ENCODE measurements around the gene PSMF1.

PSMF1 gene

GRCh38 chr20:1165521-1165920, 47.1 kb downstream of the PSMF1 start:
- H3K36me3 Mint-ChIP-seq = peaks cover 29% of the 10 kb centered on the region

GRCh38 chr20:1165941-1166340, 47.5 kb downstream of the PSMF1 start:
- H3K9me3 Mint-ChIP-seq (ENCODE audit: low read depth) = no peaks in the 10 kb centered on the region
- H3K4me1 Mint-ChIP-seq (ENCODE audit: low read depth) = no peaks in the 10 kb centered on the region
- H3K27ac Mint-ChIP-seq = no peak overlapping the region
- H3K27me3 Mint-ChIP-seq = no peaks in the 10 kb centered on the region
- H3K4me3 Mint-ChIP-seq = no peak overlapping the region
- H3K36me3 Mint-ChIP-seq = peaks cover 31% of the 10 kb centered on the region

More at GRCh38 chr20:1165521-1165920, 47.1 kb downstream of the PSMF1 start:
- Mint-ChIP-seq H3K4me1 (ENCODE audit: low read depth) (no peaks in the 10 kb centered on the region), H3K9me3 (ENCODE audit: low read depth) (no peaks in the 10 kb centered on the region), H3K4me3 (no peak overlapping the region), H3K27me3 (no peaks in the 10 kb centered on the region), H3K27ac (no peak overlapping the region)

- H3K4me1 Mint-ChIP-seq (ENCODE audit: low read depth) = no peaks in the 10 kb centered on the region
Measured at GRCh38 chr20:1166948-1167720, 48.7 kb downstream of the PSMF1 start.

GRCh38 chr20:1169224-1169623, 50.8 kb downstream of the PSMF1 start:
- Mint-ChIP-seq H3K27ac (no peak overlapping the region), H3K4me3 (no peak overlapping the region), H3K4me1 (ENCODE audit: low read depth) (no peaks in the 10 kb centered on the region), H3K36me3 (peaks cover 37% of the 10 kb centered on the region), H3K9me3 (ENCODE audit: low read depth) (no peaks in the 10 kb centered on the region), H3K27me3 (no peaks in the 10 kb centered on the region)

More at GRCh38 chr20:1166948-1167720, 48.7 kb downstream of the PSMF1 start:
- Mint-ChIP-seq H3K27me3 (no peaks in the 10 kb centered on the region), H3K36me3 (peaks cover 32% of the 10 kb centered on the region), H3K27ac (no peak overlapping the region), H3K9me3 (ENCODE audit: low read depth) (no peaks in the 10 kb centered on the region), H3K4me3 (no peak overlapping the region)

GRCh38 chr20:1171461-1172093, 53.2 kb downstream of the PSMF1 start:
- Mint-ChIP-seq H3K36me3 (peaks cover 35% of the 10 kb centered on the region), H3K4me1 (ENCODE audit: low read depth) (no peaks in the 10 kb centered on the region), H3K27me3 (no peaks in the 10 kb centered on the region), H3K4me3 (no peak overlapping the region), H3K27ac (no peak overlapping the region), H3K9me3 (ENCODE audit: low read depth) (no peaks in the 10 kb centered on the region)

- no peaks in the 10 kb centered on the region for H3K4me1 Mint-ChIP-seq (ENCODE audit: low read depth)
- H3K9me3 Mint-ChIP-seq (ENCODE audit: low read depth) = no peaks in the 10 kb centered on the region
- H3K36me3 Mint-ChIP-seq = peaks cover 28% of the 10 kb centered on the region
- H3K27ac Mint-ChIP-seq = no peak overlapping the region
- H3K27me3 Mint-ChIP-seq = no peaks in the 10 kb centered on the region
- no peak overlapping the region for H3K4me3 Mint-ChIP-seq
Measured at GRCh38 chr20:1173698-1174097, 55.3 kb downstream of the PSMF1 start.

GRCh38 chr20:1174787-1175186, 56.4 kb downstream of the PSMF1 start:
- Mint-ChIP-seq H3K4me3 (no peak overlapping the region), H3K36me3 (peaks cover 24% of the 10 kb centered on the region), H3K27me3 (no peaks in the 10 kb centered on the region), H3K4me1 (ENCODE audit: low read depth) (no peaks in the 10 kb centered on the region), H3K27ac (no peak overlapping the region), H3K9me3 (ENCODE audit: low read depth) (no peaks in the 10 kb centered on the region)

GRCh38 chr20:1177680-1178079, 59.3 kb downstream of the PSMF1 start:
- no peaks in the 10 kb centered on the region for H3K9me3 Mint-ChIP-seq (ENCODE audit: low read depth)
- H3K36me3 Mint-ChIP-seq = peaks cover 11% of the 10 kb centered on the region
- H3K4me1 Mint-ChIP-seq (ENCODE audit: low read depth) = no peaks in the 10 kb centered on the region
- no peak overlapping the region for H3K4me3 Mint-ChIP-seq
- H3K27me3 Mint-ChIP-seq = peaks cover 1% of the 10 kb centered on the region
- H3K27ac Mint-ChIP-seq = no peak overlapping the region

- Mint-ChIP-seq H3K36me3 (peaks cover 9% of the 10 kb centered on the region), H3K4me3 (no peak overlapping the region), H3K27ac (no peak overlapping the region), H3K9me3 (ENCODE audit: low read depth) (no peaks in the 10 kb centered on the region), H3K4me1 (ENCODE audit: low read depth) (no peaks in the 10 kb centered on the region), H3K27me3 (peaks cover 1% of the 10 kb centered on the region)
Measured at GRCh38 chr20:1178103-1178502, 59.7 kb downstream of the PSMF1 start.

GRCh38 chr20:1178623-1179022, 60.2 kb downstream of the PSMF1 start:
- no peak overlapping the region for H3K4me3 Mint-ChIP-seq
- H3K36me3 Mint-ChIP-seq = peaks cover 9% of the 10 kb centered on the region
- peaks cover 3% of the 10 kb centered on the region for H3K27me3 Mint-ChIP-seq
- no peaks in the 10 kb centered on the region for H3K4me1 Mint-ChIP-seq (ENCODE audit: low read depth)
- H3K27ac Mint-ChIP-seq = no peak overlapping the region
- no peaks in the 10 kb centered on the region for H3K9me3 Mint-ChIP-seq (ENCODE audit: low read depth)

- H3K9me3 Mint-ChIP-seq (ENCODE audit: low read depth) = no peaks in the 10 kb centered on the region
- H3K27ac Mint-ChIP-seq = no peak overlapping the region
- H3K4me3 Mint-ChIP-seq = no peak overlapping the region
- peaks cover 4% of the 10 kb centered on the region for H3K36me3 Mint-ChIP-seq
- H3K27me3 Mint-ChIP-seq = peaks cover 12% of the 10 kb centered on the region
- peaks cover 7% of the 10 kb centered on the region for H3K4me1 Mint-ChIP-seq (ENCODE audit: low read depth)
Measured at GRCh38 chr20:1180949-1181348, 62.5 kb downstream of the PSMF1 start.

GRCh38 chr20:1182106-1182505, 63.7 kb downstream of the PSMF1 start:
- peaks cover 7% of the 10 kb centered on the region for H3K4me1 Mint-ChIP-seq (ENCODE audit: low read depth)
- no peak overlapping the region for H3K4me3 Mint-ChIP-seq
- peaks cover 12% of the 10 kb centered on the region for H3K27me3 Mint-ChIP-seq
- peaks cover under 1% of the 10 kb centered on the region for H3K36me3 Mint-ChIP-seq
- H3K27ac Mint-ChIP-seq = no peak overlapping the region
- H3K9me3 Mint-ChIP-seq (ENCODE audit: low read depth) = no peaks in the 10 kb centered on the region

- H3K27me3 Mint-ChIP-seq = peaks cover 12% of the 10 kb centered on the region
- H3K9me3 Mint-ChIP-seq (ENCODE audit: low read depth) = no peaks in the 10 kb centered on the region
- no peaks in the 10 kb centered on the region for H3K36me3 Mint-ChIP-seq
- H3K4me1 Mint-ChIP-seq (ENCODE audit: low read depth) = peaks cover 7% of the 10 kb centered on the region
- H3K27ac Mint-ChIP-seq = no peak overlapping the region
- peak overlapping the region; percentile 39 for H3K4me3 Mint-ChIP-seq
Measured at GRCh38 chr20:1183153-1183552, 64.8 kb downstream of the PSMF1 start.

GRCh38 chr20:1184260-1184637, 65.8 kb downstream of the PSMF1 start:
- Mint-ChIP-seq H3K4me3 (peak overlapping the region; percentile 80), H3K4me1 (ENCODE audit: low read depth) (peaks cover 7% of the 10 kb centered on the region), H3K9me3 (ENCODE audit: low read depth) (no peaks in the 10 kb centered on the region), H3K27me3 (peaks cover 12% of the 10 kb centered on the region), H3K27ac (peak overlapping the region; percentile 11), H3K36me3 (no peaks in the 10 kb centered on the region)

- Mint-ChIP-seq H3K4me3 (peak within 1 kb of the TSS; percentile 81), H3K4me1 (ENCODE audit: low read depth) (peaks cover 7% of the 10 kb centered on the region), H3K9me3 (ENCODE audit: low read depth) (no peaks in the 10 kb centered on the region), H3K27me3 (peaks cover 12% of the 10 kb centered on the region), H3K36me3 (no peaks in the 10 kb centered on the region), H3K27ac (peak within 1 kb of the TSS; percentile 11)
Measured at GRCh38 chr20:1184638-1185315, 66.4 kb downstream of the PSMF1 start, which contains the start of gene TMEM74B. Gene TMEM74B (minus strand): TSS chr20:1184981. CDS start chr20:1183801, 1,180 bp downstream.
